GM12878 (cell line): ENCODE measurements around the gene EIF1AX. TPM values are rescaled to one million over a fixed set of nuclear protein-coding genes. Genes with fewer than 3 reads are reported as not detected.

Source experiments
- ATAC-seq: fragments of 200-7000 bp; cut with Tn5 transposase; 3 replicates; pipeline ENCODE4 v1.9.1; 2020; ENCODE audit warnings: mild to moderate bottlenecking, moderate library complexity
- BruUV-seq: library from RNA; stranded (reverse); fragments of 400-500 nt; replicated peaks from 2 replicates; lab custom pipeline; 2021; lab: Mats Ljungman, UMichigan
- CTCF ChIA-PET: fragments of 300-600 bp; sonication (Branson Sonifier 250); formaldehyde crosslinking; extraction: SDS; loops from one replicate; lab custom pipeline; 2021; ENCODE audit warnings: inconsistent platforms; lab: Yijun Ruan, JAX
- POLR2A ChIA-PET: fragments of 350-600 bp; formaldehyde crosslinking; extraction: SDS; loops from one replicate; lab custom pipeline; 2021; ENCODE audit warnings: inconsistent platforms; lab: Charles Lee
- RAD21 ChIA-PET: fragments of 300-600 bp; sonication (Branson Sonifier 250); formaldehyde crosslinking; loops from one replicate; lab custom pipeline; 2023; ENCODE audit warnings: antibody characterized with exemption; ENCODE audit not compliant: unreplicated experiment; lab: Charles Lee
- SMC1A ChIA-PET: fragments of 300-600 bp; sonication (Branson Sonifier 250); formaldehyde crosslinking; loops from one replicate; lab custom pipeline; 2023; ENCODE audit not compliant: unreplicated experiment, uncharacterized antibody; lab: Charles Lee
- DNase-seq: peaks from one replicate; pipeline ENCODE4 v3.0.0-alpha.2; 2011; ENCODE audit warnings: low read depth, low spot score
- FAIRE-seq: peaks from 3 replicates; lab custom pipeline; 2011; peaks lifted over from hg19 to GRCh38; lab: Jason Lieb, UNC
- H2AFZ ChIP-seq: 2 replicates; pipeline ENCODE4 v1.6.0; 2011; ENCODE audit warnings: low read depth, low read length, control low read depth; ENCODE audit not compliant: control insufficient read depth
- H3K27ac ChIP-seq: 2 replicates; pipeline ENCODE4 v1.5.1; 2011; ENCODE audit warnings: control low read depth; ENCODE audit not compliant: control insufficient read depth, insufficient read depth
- H3K27me3 ChIP-seq, 2 experiments: replicated peaks in 1 of 2; 2 replicates each; pipeline versions ENCODE4 v1.6.0 to v1.6.1; 2011; ENCODE audit warnings: low read length in 1 of 2; ENCODE audit not compliant: control insufficient read depth in 2 of 2, insufficient read depth in 2 of 2
- H3K36me3 ChIP-seq, 2 experiments: 2 replicates each; pipeline ENCODE4 v1.5.1; 2011; ENCODE audit warnings: low read length in 1 of 2; ENCODE audit not compliant: control insufficient read depth in 2 of 2, insufficient read depth in 2 of 2
- H3K4me1 ChIP-seq: 2 replicates; pipeline ENCODE4 v1.6.1; 2011; ENCODE audit warnings: mild to moderate bottlenecking, low read length, moderate library complexity, mixed read lengths; ENCODE audit not compliant: control insufficient read depth, insufficient read depth
- H3K4me2 ChIP-seq: 2 replicates; pipeline ENCODE4 v1.6.0; 2011; ENCODE audit warnings: control low read depth; ENCODE audit not compliant: control insufficient read depth, insufficient read depth
- H3K4me3 ChIP-seq: fragments of 200-600 bp; sonication (generic); 2 replicates; pipeline ENCODE4 v1.5.1; 2016
- H3K79me2 ChIP-seq: 2 replicates; pipeline ENCODE4 v1.6.0; 2011; ENCODE audit warnings: low read length; ENCODE audit not compliant: control insufficient read depth, insufficient read depth
- H3K9ac ChIP-seq: 2 replicates; pipeline ENCODE4 v1.8.0; 2011; ENCODE audit warnings: low read length, control low read depth, mixed read lengths; ENCODE audit not compliant: control insufficient read depth, insufficient read depth
- H3K9me3 ChIP-seq: replicated peaks from 3 replicates; pipeline ENCODE4 v1.5.1; 2011; ENCODE audit warnings: mild to moderate bottlenecking, low read length; ENCODE audit not compliant: control insufficient read depth, insufficient read depth
- H4K20me1 ChIP-seq: 2 replicates; pipeline ENCODE4 v1.6.0; 2011; ENCODE audit not compliant: control insufficient read depth, insufficient read depth
- EZH2 ChIP-seq: IDR thresholded peaks from 2 replicates; pipeline ENCODE4 v1.6.1; 2012; ENCODE audit warnings: low read depth, mild to moderate bottlenecking, control low read depth, inconsistent platforms, low read length, borderline replicate concordance; ENCODE audit not compliant: control insufficient read depth
- GATAD2B ChIP-seq: fragments of 450-650 bp; conservative IDR thresholded peaks from 2 replicates; pipeline ENCODE4 v1.6.1; 2017; ENCODE audit warnings: low read depth, mild to moderate bottlenecking, moderate library complexity
- HDGF ChIP-seq: fragments of 450-650 bp; IDR thresholded peaks from 2 replicates; pipeline ENCODE4 v1.6.1; 2016; ENCODE audit warnings: antibody characterized with exemption
- POLR2A ChIP-seq: IDR thresholded peaks from 2 replicates; pipeline ENCODE4 v1.6.1; 2011; ENCODE audit warnings: low read depth, mild to moderate bottlenecking, low read length
- POLR2AphosphoS5 ChIP-seq: IDR thresholded peaks from 2 replicates; pipeline ENCODE4 v1.6.1; 2011; ENCODE audit warnings: mild to moderate bottlenecking, low read length, inconsistent platforms
- RELB ChIP-seq: fragments of 450-650 bp; IDR thresholded peaks from 2 replicates; pipeline ENCODE4 v1.6.1; 2017; ENCODE audit warnings: low read depth, mild to moderate bottlenecking, moderate library complexity
- RFX5 ChIP-seq: IDR thresholded peaks from 2 replicates; pipeline ENCODE4 v1.6.1; 2011; ENCODE audit warnings: low read depth, low read length, improper control_type of control experiment
- RUNX3 ChIP-seq: IDR thresholded peaks from 2 replicates; pipeline ENCODE4 v1.6.1; 2012; ENCODE audit warnings: low read length, inconsistent platforms
- SIX5 ChIP-seq: IDR thresholded peaks from 2 replicates; pipeline ENCODE4 v1.6.1; 2011; ENCODE audit warnings: mild to moderate bottlenecking, low read depth, low read length, moderate library complexity; ENCODE audit not compliant: severe bottlenecking
- SREBF2 ChIP-seq: IDR thresholded peaks from 2 replicates; pipeline ENCODE4 v1.6.1; 2012; ENCODE audit warnings: mild to moderate bottlenecking, low read length
- ZNF217 ChIP-seq: fragments of 450-650 bp; IDR thresholded peaks from 2 replicates; pipeline ENCODE4 v1.6.1; 2017; ENCODE audit warnings: antibody characterized with exemption, mild to moderate bottlenecking
- ZNF384 ChIP-seq: IDR thresholded peaks from 2 replicates; pipeline ENCODE4 v1.6.1; 2012; ENCODE audit warnings: low read depth, mild to moderate bottlenecking, low read length, improper control_type of control experiment, borderline replicate concordance
- WGBS: methylation state at CpG from one replicate; pipeline ENCODE4 v1.1.6; 2016; ENCODE audit warnings: low lambda C conversion rate; ENCODE audit not compliant: insufficient replicate concordance, insufficient coverage; ENCODE audit errors: missing lambda C conversion rate; 5-methylcytosine and 5-hydroxymethylcytosine counted together
- in situ Hi-C: fragments of 300-500 bp; cut with MboI; formaldehyde crosslinking; loops from 9 replicates; pipeline ENCODE4 v1.14.3; 2018; ENCODE audit warnings: mixed read lengths
- intact Hi-C: fragments of 100-400 bp; cut with micrococcal nuclease; formaldehyde crosslinking; loops from one replicate; pipeline ENCODE4 v1.14.2; 2022; ENCODE audit not compliant: unreplicated experiment
- polyA plus RNA-seq, 11 experiments: library from polyadenylated mRNA; depleted of rRNA in 4 of 11; unstranded in 6 of 11; stranded (reverse) in 5 of 11; fragments of >200 nt; fragmentation: Nextera tagmentation in 4 of 11; fragmentation: Illumina TruSeq in 1 of 11; extraction: Ambion mirVana in 4 of 11; extraction: Trizol in 1 of 11; gene quantifications; 1 replicate in 1 of 11; 2 replicates in 10 of 11; pipeline versions ENCODE4 v1.2.1 to v1.2.3, GENCODE V29; 2011 to 2016; ENCODE audit warnings: inconsistent platforms in 2 of 11, missing spikeins in 2 of 11, low read depth in 1 of 11
- total RNA-seq, 4 experiments: library from RNA; depleted of rRNA in 3 of 4; stranded (reverse); fragments of >200 nt in 3 of 4; fragmentation: Illumina TruSeq in 1 of 4; extraction: Trizol in 1 of 4; gene quantifications; 2 replicates each; pipeline versions ENCODE4 v1.2.1 to v1.2.3, GENCODE V29; 2013 to 2021

EIF1AX gene
- total and polyA plus RNA-seq, 10 of the 15 experiments (the other 5 are each of a cell fraction or from before 2014, with no cell fraction given): 51.2 to 251 (median 86.6) TPM

- Histone ChIP-seq H3K4me3 (no peak overlapping the region), H2AFZ (no peak overlapping the region), H3K4me2 (no peak overlapping the region), H4K20me1 (no peaks in the 10 kb centered on the region), H3K36me3 (peaks cover 2 to 8% of the 10 kb centered on the region in 2 experiments), H3K79me2 (no peaks in the 10 kb centered on the region), H3K27ac (no peak overlapping the region), H3K9me3 (no peaks in the 10 kb centered on the region), H3K9ac (no peak overlapping the region), H3K4me1 (no peaks in the 10 kb centered on the region), H3K27me3 (no peaks in the 10 kb centered on the region)
- SMC1A ChIA-PET: interaction anchor here (1.0 kb wide), 1 partner anchor 220 kb away, joined by 4 read pairs; no protein-coding TSS in a partner anchor
- intact Hi-C loops (no loop called here), in situ Hi-C loops (no loop called here)
- CTCF ChIA-PET: interaction anchor here (1.3 kb wide), 1 partner anchor 220 kb away, joined by 4 read pairs; no protein-coding TSS in a partner anchor
- TF ChIP-seq POLR2A: peak; percentile 44
- TF ChIP-seq ZNF384: no peak
- TF ChIP-seq SREBF2: no peak
- TF ChIP-seq SIX5: no peak
- peak; percentile 52; the same call in 1 of the 2 replicates for TF ChIP-seq POLR2AphosphoS5
- DNase-seq (no peak), FAIRE-seq (no peak), ATAC-seq (no peak)
- RAD21 ChIA-PET: interaction anchor here (1.1 kb wide), 1 partner anchor 220 kb away, joined by 5 read pairs; no protein-coding TSS in a partner anchor
- POLR2A ChIA-PET: no interaction called here
- no TSS peak for BruUV-seq
Measured at GRCh38 chrX:20124964-20125363, 16.7 kb downstream of the EIF1AX start.

GRCh38 chrX:20118065-20118824 is 23.4 kb downstream of the EIF1AX start:
- no peak overlapping the region for H3K9ac ChIP-seq
- RAD21 ChIA-PET: interaction anchor here (1.2 kb wide), 1 partner anchor 10 kb away, joined by 4 read pairs; no protein-coding TSS in a partner anchor
- CTCF ChIA-PET: interaction anchor here (0.7 to 1.1 kb wide), 3 partner anchors 14 to 213 kb away, joined by 3 to 7 read pairs (median 4); no protein-coding TSS in a partner anchor
- no peak overlapping the region for H2AFZ ChIP-seq
- no peak overlapping the region for H3K4me3 ChIP-seq
- ATAC-seq (no peak; the same call in 1 of the 3 replicates), FAIRE-seq (no peak), DNase-seq (no peak)
- no peaks in the 10 kb centered on the region; the same call in 2 of the 3 replicates for H3K9me3 ChIP-seq
- WGBS: 36% methylated on average over 12 of the region's 12 CpGs
- in situ Hi-C loops (no loop called here), intact Hi-C loops (no loop called here)
- SMC1A ChIA-PET: interaction anchor here (1.0 to 1.2 kb wide), 2 partner anchors 50 to 213 kb away, joined by 3 read pairs; no protein-coding TSS in a partner anchor
- no TSS peak for BruUV-seq
- no peaks in the 10 kb centered on the region for H3K36me3 ChIP-seq
- no peak overlapping the region for H3K4me2 ChIP-seq
- no peaks in the 10 kb centered on the region for H3K79me2 ChIP-seq
- H3K27ac ChIP-seq: no peak overlapping the region
- no peaks in the 10 kb centered on the region; a peak in 1 of 4 replicates for H3K27me3 ChIP-seq
- POLR2A ChIA-PET: interaction anchor here (0.6 kb wide), 1 partner anchor 114 kb away, joined by 3 read pairs; no protein-coding TSS in a partner anchor
- no peak for TF ChIP-seq RELB
- no peak for TF ChIP-seq RUNX3
- TF ChIP-seq EZH2: no peak
- TF ChIP-seq GATAD2B: no peak
- no peak for TF ChIP-seq RFX5
- no peak for TF ChIP-seq ZNF217
- TF ChIP-seq HDGF: no peak
- TF ChIP-seq, all 136 proteins: peak for 0
- Histone ChIP-seq H3K4me1 (no peaks in the 10 kb centered on the region), H4K20me1 (no peaks in the 10 kb centered on the region)
